Breast epithelium (tissue), 4 donors: ENCODE data around the gene CPEB1. TPM values are rescaled to one million over a fixed set of nuclear protein-coding genes. Genes with fewer than 3 reads are reported as not detected.

Source experiments
- DNase-seq, 2 donors: peaks; one replicate each; pipeline ENCODE4 v3.0.0-alpha.2; 2019; ENCODE audit warnings: low spot score in 2 of 2
- H3K27ac ChIP-seq, 2 donors: fragments of 200-600 bp; sonication (generic) in 1 of 2; one replicate each; pipeline ENCODE4 v1.5.1; 2016 to 2019; ENCODE audit warnings: mild to moderate bottlenecking in 1 of 2
- H3K27me3 ChIP-seq, 2 donors: fragments of 200-600 bp; sonication (generic) in 1 of 2; one replicate each; pipeline versions ENCODE4 v1.5.1 to v1.6.0; 2017 to 2019; ENCODE audit warnings: control low read depth in 1 of 2, mild to moderate bottlenecking in 1 of 2
- H3K36me3 ChIP-seq: fragments of 200-600 bp; one replicate; pipeline ENCODE4 v1.5.1; 2019
- H3K4me1 ChIP-seq, 2 donors: fragments of 200-600 bp; sonication (generic); one replicate each; pipeline ENCODE4 v1.5.1; 2016 to 2019; ENCODE audit warnings: control low read depth in 1 of 2
- H3K4me3 ChIP-seq, 3 donors: fragments of 200-600 bp; sonication (generic); 1 replicate in 2 of 3; 2 replicates in 1 of 3; pipeline ENCODE4 v1.5.1; 2016 to 2019; ENCODE audit warnings: mild to moderate bottlenecking in 3 of 3, moderate library complexity in 2 of 3
- H3K9me3 ChIP-seq, 2 donors: fragments of 200-600 bp; sonication (generic) in 1 of 2; one replicate each; pipeline ENCODE4 v1.5.1; 2016 to 2019; ENCODE audit warnings: control low read depth in 1 of 2
- CTCF ChIP-seq, 3 donors: fragments of 450-650 bp; IDR thresholded peaks; one replicate each; pipeline ENCODE4 v1.5.1; 2016 to 2017; ENCODE audit warnings: antibody characterized with exemption in 3 of 3, mild to moderate bottlenecking in 3 of 3, moderate library complexity in 3 of 3
- POLR2A ChIP-seq: fragments of 450-650 bp; IDR thresholded peaks from one replicate; pipeline ENCODE4 v1.6.1; 2016; ENCODE audit warnings: antibody characterized with exemption, mild to moderate bottlenecking, moderate library complexity
- POLR2AphosphoS5 ChIP-seq, 3 donors: sonication (generic); formaldehyde crosslinking; IDR thresholded peaks; one replicate each; pipeline ENCODE4 v1.6.1; 2017; ENCODE audit warnings: antibody characterized with exemption in 3 of 3
- intact Hi-C: fragments of 100-400 bp; cut with DNase I; formaldehyde crosslinking; loops from one replicate; pipeline ENCODE4 v1.15.1; 2023; ENCODE audit warnings: low total_unique reads
- total RNA-seq, 3 donors: library from RNA; depleted of rRNA; stranded (reverse); fragments of >200 nt; gene quantifications; one replicate each; pipeline ENCODE4 v1.1.0, GENCODE V29; 2016

Gene CPEB1
- total RNA-seq, 3 donors from 2014 or later = 2.2 to 6.9 (median 4.6) TPM

DNA sequence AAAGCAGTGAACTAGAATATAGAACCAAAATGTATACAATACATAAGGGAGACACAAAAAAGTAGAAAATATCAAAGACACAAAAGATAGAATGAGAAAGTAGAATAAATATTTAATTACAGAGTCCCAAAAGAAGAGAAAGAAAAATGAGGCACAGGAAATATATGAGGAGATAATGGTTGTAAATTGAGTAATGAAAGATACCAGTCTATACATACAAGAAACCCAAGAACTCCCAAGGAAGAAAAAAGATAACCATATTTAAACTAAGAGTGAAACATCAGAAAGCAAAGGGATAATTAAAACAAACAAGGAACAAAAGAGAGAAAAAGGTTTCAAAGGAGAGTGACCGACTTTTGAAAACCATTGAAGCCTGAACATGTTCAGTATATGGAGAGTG, 47.3 kb downstream of the CPEB1 start:
- no peak for DNase-seq
- no peak for TF ChIP-seq CTCF (IDR thresholded peaks at IDR 0.05)
- no peak for TF ChIP-seq POLR2A
- no peak for TF ChIP-seq POLR2AphosphoS5 (IDR thresholded peaks at IDR 0.05)
- intact Hi-C loops = no loop called here
- H3K4me3 ChIP-seq = no peak overlapping the region
- H3K27ac ChIP-seq = no peak overlapping the region
- no peaks in the 10 kb centered on the region for H3K9me3 ChIP-seq
- no peaks in the 10 kb centered on the region for H3K27me3 ChIP-seq
- no peaks in the 10 kb centered on the region for H3K36me3 ChIP-seq
- H3K4me1 ChIP-seq = no peaks in the 10 kb centered on the region

- intact Hi-C loops = no loop called here
- DNase-seq = no peak
- H3K9me3 ChIP-seq = no peaks in the 10 kb centered on the region
- H3K27me3 ChIP-seq = no peaks in the 10 kb centered on the region
- no peak overlapping the region for H3K4me3 ChIP-seq
- H3K4me1 ChIP-seq = no peaks in the 10 kb centered on the region
- no peak for TF ChIP-seq POLR2A
- no peak for TF ChIP-seq POLR2AphosphoS5 (IDR thresholded peaks at IDR 0.05)
- TF ChIP-seq CTCF (IDR thresholded peaks at IDR 0.05) = no peak
- H3K27ac ChIP-seq = no peak overlapping the region
- no peaks in the 10 kb centered on the region for H3K36me3 ChIP-seq
Observed at GRCh38 chr15:82597815-82598214, 49.3 kb downstream of the CPEB1 start.

- intact Hi-C loops = loop anchor here (1.0 kb wide), 1 partner anchor 10 kb away; no protein-coding TSS in a partner anchor
- DNase-seq = no peak
- no peak for TF ChIP-seq POLR2AphosphoS5 (IDR thresholded peaks at IDR 0.05)
- no peak for TF ChIP-seq POLR2A
- no peak for TF ChIP-seq CTCF (IDR thresholded peaks at IDR 0.05)
- Histone ChIP-seq H3K9me3 (no peaks in the 10 kb centered on the region), H3K4me3 (no peak overlapping the region), H3K36me3 (no peaks in the 10 kb centered on the region), H3K27me3 (no peaks in the 10 kb centered on the region), H3K4me1 (no peaks in the 10 kb centered on the region), H3K27ac (no peak overlapping the region)
Observed at GRCh38 chr15:82595766-82596165, 51.4 kb downstream of the CPEB1 start.

DNA sequence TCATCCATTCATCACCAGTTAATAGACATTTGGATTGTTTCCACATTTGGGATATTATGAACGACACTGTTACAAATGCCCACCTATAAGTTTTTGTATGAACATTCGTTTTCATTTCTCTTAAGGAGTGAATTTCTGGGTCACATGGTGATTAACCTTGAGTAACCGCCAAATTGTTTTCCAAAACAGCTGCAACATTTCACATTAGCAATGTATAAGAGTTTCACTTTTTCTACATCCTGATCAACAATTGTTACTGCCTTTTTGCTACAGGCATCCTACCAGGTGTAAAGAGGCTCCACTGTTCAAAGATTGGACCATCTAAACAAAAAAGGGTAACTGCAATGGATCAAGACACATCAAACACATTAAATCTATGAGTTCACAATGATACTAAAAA, 52.0 kb downstream of the CPEB1 start:
- Histone ChIP-seq H3K4me3 (no peak overlapping the region), H3K4me1 (no peaks in the 10 kb centered on the region), H3K27ac (no peak overlapping the region), H3K36me3 (no peaks in the 10 kb centered on the region), H3K27me3 (no peaks in the 10 kb centered on the region), H3K9me3 (no peaks in the 10 kb centered on the region)
- no peak for DNase-seq
- TF ChIP-seq POLR2A (no peak), CTCF (IDR thresholded peaks at IDR 0.05) (no peak), POLR2AphosphoS5 (IDR thresholded peaks at IDR 0.05) (no peak)
- intact Hi-C loops = loop anchor here (1.0 kb wide), 1 partner anchor 10 kb away; no protein-coding TSS in a partner anchor

DNA sequence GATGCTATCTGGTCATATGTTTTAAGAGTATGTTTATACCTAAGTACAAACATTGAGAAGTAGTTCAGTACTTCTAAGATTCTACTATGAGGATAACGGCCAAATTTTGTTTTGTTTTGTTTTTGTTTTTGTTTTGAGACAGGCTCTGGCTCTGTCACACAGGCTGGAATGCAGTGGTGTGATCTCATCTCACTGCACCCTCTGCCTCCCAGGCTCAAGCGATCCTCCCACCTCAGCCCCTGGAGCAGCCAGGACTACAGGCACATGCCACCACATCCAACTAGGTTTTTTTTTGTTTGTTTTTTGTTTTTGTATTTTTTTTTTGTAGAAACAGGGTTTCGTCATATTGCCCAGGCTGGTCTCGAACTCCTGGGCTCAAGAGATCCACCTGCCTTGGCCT, 59.4 kb downstream of the CPEB1 start:
- intact Hi-C loops = no loop called here
- H3K36me3 ChIP-seq = no peaks in the 10 kb centered on the region

More for the DNA sequence above, 59.4 kb downstream of the CPEB1 start:
- Histone ChIP-seq H3K4me3 (no peak overlapping the region), H3K27ac (no peak overlapping the region), H3K27me3 (no peaks in the 10 kb centered on the region), H3K9me3 (no peaks in the 10 kb centered on the region), H3K4me1 (no peaks in the 10 kb centered on the region)
- TF ChIP-seq CTCF (IDR thresholded peaks at IDR 0.05) = no peak
- TF ChIP-seq POLR2A = no peak
- no peak for TF ChIP-seq POLR2AphosphoS5 (IDR thresholded peaks at IDR 0.05)
- no peak for DNase-seq
